Mesenchymal stem cell (in vitro differentiated cells and primary cell): ENCODE data around the gene MAN2C1.
"Not testable (repeated sequence)": the region's sequence is repeated elsewhere in the genome, so short reads cannot be mapped to it uniquely, and the experiment has no call there.

Experiments used
- DNase-seq: peaks from one replicate; pipeline ENCODE4 v3.0.0-alpha.2; 2013
- H2AFZ ChIP-seq: one replicate; pipeline ENCODE4 v1.6.1; 2013; ENCODE audit warnings: low read depth, mild to moderate bottlenecking, control low read depth, inconsistent platforms, low read length, moderate library complexity
- H2AK5ac ChIP-seq: 2 replicates; pipeline ENCODE4 v1.6.1; 2013; ENCODE audit warnings: low read length, moderate library complexity, mild to moderate bottlenecking, inconsistent platforms; ENCODE audit not compliant: severe bottlenecking
- H2BK120ac ChIP-seq: one replicate; pipeline ENCODE4 v1.6.1; 2013; ENCODE audit warnings: low read depth, mild to moderate bottlenecking, inconsistent platforms, low read length, moderate library complexity
- H2BK12ac ChIP-seq, 2 experiments: one replicate each; pipeline ENCODE4 v1.6.1; 2013; ENCODE audit warnings: inconsistent platforms in 2 of 2, low read length in 2 of 2, mild to moderate bottlenecking in 2 of 2, moderate library complexity in 2 of 2, control low read depth in 1 of 2
- H2BK15ac ChIP-seq: one replicate; pipeline ENCODE4 v1.6.1; 2013; ENCODE audit warnings: mild to moderate bottlenecking, low read depth, inconsistent platforms; ENCODE audit not compliant: poor library complexity, severe bottlenecking
- H2BK5ac ChIP-seq: 2 replicates; pipeline ENCODE4 v1.6.1; 2013; ENCODE audit warnings: low read depth, mild to moderate bottlenecking, low read length, control low read depth, inconsistent platforms; ENCODE audit not compliant: poor library complexity, severe bottlenecking
- H3K14ac ChIP-seq, 2 experiments: one replicate each; pipeline ENCODE4 v1.6.1; 2013; ENCODE audit warnings: inconsistent platforms in 2 of 2, low read length in 2 of 2, control low read depth in 1 of 2, mild to moderate bottlenecking in 1 of 2, moderate library complexity in 1 of 2
- H3K18ac ChIP-seq, 2 experiments: one replicate each; pipeline ENCODE4 v1.6.1; 2013; ENCODE audit warnings: inconsistent platforms in 2 of 2, low read length in 2 of 2, control low read depth in 1 of 2, low read depth in 1 of 2, mild to moderate bottlenecking in 1 of 2
- H3K23ac ChIP-seq, 2 experiments: one replicate each; pipeline ENCODE4 v1.6.1; 2013; ENCODE audit warnings: inconsistent platforms in 2 of 2, low read length in 2 of 2, mild to moderate bottlenecking in 2 of 2, moderate library complexity in 2 of 2, control low read depth in 1 of 2
- H3K27ac ChIP-seq: 2 replicates; pipeline ENCODE4 v1.5.1; 2013; ENCODE audit warnings: mild to moderate bottlenecking, moderate library complexity, low read length, control low read depth, inconsistent platforms; ENCODE audit not compliant: poor library complexity, severe bottlenecking
- H3K27me3 ChIP-seq, 2 experiments: 2 replicates each; pipeline versions ENCODE4 v1.6.1 to v1.7.0; 2013; ENCODE audit warnings: low read length in 2 of 2, mild to moderate bottlenecking in 2 of 2, moderate library complexity in 2 of 2, control low read depth in 1 of 2, inconsistent platforms in 1 of 2; ENCODE audit not compliant: control insufficient read depth in 1 of 2, insufficient read depth in 1 of 2
- H3K36me3 ChIP-seq, 2 experiments: 2 replicates each; pipeline versions ENCODE4 v1.6.1 to v1.7.0; 2013; ENCODE audit warnings: low read length in 2 of 2, control low read depth in 1 of 2, inconsistent platforms in 1 of 2, low read depth in 1 of 2, mild to moderate bottlenecking in 1 of 2; ENCODE audit not compliant: insufficient read depth in 2 of 2, control insufficient read depth in 1 of 2
- H3K4ac ChIP-seq, 2 experiments: one replicate each; pipeline ENCODE4 v1.6.1; 2013; ENCODE audit warnings: inconsistent platforms in 2 of 2, low read length in 2 of 2, mild to moderate bottlenecking in 2 of 2, moderate library complexity in 2 of 2, control low read depth in 1 of 2, low read depth in 1 of 2
- H3K4me1 ChIP-seq: 2 replicates; pipeline ENCODE4 v1.6.1; 2013; ENCODE audit warnings: low read depth, low read length, control low read depth; ENCODE audit not compliant: control insufficient read depth, insufficient read depth
- H3K4me2 ChIP-seq: 2 replicates; pipeline ENCODE4 v1.6.1; 2013; ENCODE audit warnings: low read length, mild to moderate bottlenecking, inconsistent platforms; ENCODE audit not compliant: poor library complexity, severe bottlenecking
- H3K4me3 ChIP-seq, 2 experiments: 2 replicates each; pipeline versions ENCODE4 v1.5.1 to v1.7.0; 2013; ENCODE audit warnings: low read length in 2 of 2, mild to moderate bottlenecking in 2 of 2, control low read depth in 1 of 2, low read depth in 1 of 2; ENCODE audit not compliant: insufficient read depth in 1 of 2
- H3K79me1 ChIP-seq: replicated peaks from 2 replicates; pipeline ENCODE4 v1.6.1; 2013; ENCODE audit warnings: mild to moderate bottlenecking, control low read depth, low read length, inconsistent platforms; ENCODE audit not compliant: poor library complexity, severe bottlenecking
- H3K9ac ChIP-seq: 2 replicates; pipeline ENCODE4 v1.7.0; 2013; ENCODE audit warnings: mild to moderate bottlenecking, low read length, moderate library complexity
- H3K9me3 ChIP-seq: 2 replicates; pipeline ENCODE4 v1.7.0; 2013; ENCODE audit warnings: mild to moderate bottlenecking, low read length; ENCODE audit not compliant: control insufficient read depth
- H4K8ac ChIP-seq: one replicate; pipeline ENCODE4 v1.6.1; 2013; ENCODE audit warnings: inconsistent platforms, mild to moderate bottlenecking, low read length, moderate library complexity
- H4K91ac ChIP-seq: one replicate; pipeline ENCODE4 v1.6.1; 2013; ENCODE audit warnings: mild to moderate bottlenecking, low read length, inconsistent platforms
- WGBS: methylation state at CpG from one replicate; pipeline ENCODE4 v1.1.7; 2013; ENCODE audit warnings: mixed read lengths; 5-methylcytosine and 5-hydroxymethylcytosine counted together

Gene MAN2C1

GRCh38 chr15:75350601-75351361, 17.6 kb downstream of the MAN2C1 start:
- Histone ChIP-seq H2AK5ac (no peak overlapping the region), H2AFZ (no peak overlapping the region)
- DNase-seq, result no peak

GRCh38 chr15:75349851-75350588, 18.4 kb downstream of the MAN2C1 start:
- H3K4me1 ChIP-seq, result peaks cover 20% of the 10 kb centered on the region
- no peak overlapping the region for H2BK5ac ChIP-seq
- H3K4me3 ChIP-seq, result no peak overlapping the region
- no peak overlapping the region for H3K4ac ChIP-seq
- peaks cover 8 to 11% of the 10 kb centered on the region in 2 experiments for H3K27me3 ChIP-seq
- no peak overlapping the region for H3K23ac ChIP-seq
- DNase-seq, result no peak
- no peaks in the 10 kb centered on the region for H3K9me3 ChIP-seq
- 92% methylated on average over 9 of the region's 9 CpGs for WGBS
- H3K27ac ChIP-seq, result no peak overlapping the region
- no peak overlapping the region for H3K9ac ChIP-seq
- H2BK12ac ChIP-seq, result no peak overlapping the region
- H2BK15ac ChIP-seq, result no peak overlapping the region
- no peak overlapping the region for H2BK120ac ChIP-seq
- H3K14ac ChIP-seq, result no peak overlapping the region
- H3K36me3 ChIP-seq, result peaks cover 6 to 27% of the 10 kb centered on the region in 2 experiments
- H2AFZ ChIP-seq, result no peak overlapping the region
- H3K18ac ChIP-seq, result no peak overlapping the region
- H4K8ac ChIP-seq, result no peak overlapping the region
- H2AK5ac ChIP-seq, result no peak overlapping the region
- H4K91ac ChIP-seq, result no peak overlapping the region
- peaks cover 5% of the 10 kb centered on the region for H3K79me1 ChIP-seq
- H3K4me2 ChIP-seq, result no peak overlapping the region

More at GRCh38 chr15:75350601-75351361, 17.6 kb downstream of the MAN2C1 start:
- Histone ChIP-seq H3K14ac (no peak overlapping the region), H3K27me3 (peaks cover 8 to 11% of the 10 kb centered on the region in 2 experiments), H3K18ac (no peak overlapping the region), H3K9me3 (no peaks in the 10 kb centered on the region), H2BK120ac (no peak overlapping the region), H2BK12ac (no peak overlapping the region), H2BK5ac (no peak overlapping the region), H3K27ac (no peak overlapping the region), H3K4ac (no peak overlapping the region), H3K79me1 (peaks cover 5% of the 10 kb centered on the region), H4K8ac (no peak overlapping the region), H4K91ac (no peak overlapping the region), H3K23ac (no peak overlapping the region), H3K36me3 (peaks cover 11 to 34% of the 10 kb centered on the region in 2 experiments), H3K4me1 (peaks cover 20% of the 10 kb centered on the region), H3K4me3 (no peak overlapping the region), H2BK15ac (no peak overlapping the region), H3K4me2 (no peak overlapping the region), H3K9ac (no peak overlapping the region)
- WGBS, result 79% methylated on average over 5 of the region's 7 CpGs

DNA sequence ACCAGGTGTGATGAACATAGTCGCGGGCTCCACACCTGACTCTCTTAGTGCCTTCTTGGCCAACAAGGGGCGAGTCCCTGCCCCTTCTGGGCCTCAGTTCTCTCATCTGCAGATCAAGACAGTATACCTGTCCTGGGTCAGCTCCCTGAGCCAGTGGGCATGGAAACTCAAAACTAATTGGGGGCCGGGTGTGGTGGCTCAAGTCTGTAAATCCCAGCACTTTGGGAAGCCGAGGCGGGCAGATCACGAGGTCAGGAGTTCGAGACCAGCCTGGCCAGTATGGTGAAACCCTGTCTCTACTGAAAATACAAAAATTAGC, 19.1 kb downstream of the MAN2C1 start:
- not testable (repeated sequence) for H3K79me1 ChIP-seq, H2BK15ac ChIP-seq, H2AK5ac ChIP-seq, H3K14ac ChIP-seq, H3K4ac ChIP-seq, H3K4me3 ChIP-seq, H3K23ac ChIP-seq, H4K8ac ChIP-seq, H3K27ac ChIP-seq, H2BK120ac ChIP-seq, H2BK12ac ChIP-seq, H3K18ac ChIP-seq, H3K4me2 ChIP-seq, H2AFZ ChIP-seq, H2BK5ac ChIP-seq, H3K9ac ChIP-seq, DNase-seq, H4K91ac ChIP-seq, H3K9me3 ChIP-seq
- H3K4me1 ChIP-seq, result peaks cover 20% of the 10 kb centered on the region
- 86% methylated on average over 8 of the region's 8 CpGs for WGBS
- peaks cover 8 to 11% of the 10 kb centered on the region in 2 experiments for H3K27me3 ChIP-seq
- H3K36me3 ChIP-seq, result peaks cover 0 to 21% of the 10 kb centered on the region in 2 experiments
